ENCODE data around the gene PEX11G.

Gene PEX11G

DNA sequence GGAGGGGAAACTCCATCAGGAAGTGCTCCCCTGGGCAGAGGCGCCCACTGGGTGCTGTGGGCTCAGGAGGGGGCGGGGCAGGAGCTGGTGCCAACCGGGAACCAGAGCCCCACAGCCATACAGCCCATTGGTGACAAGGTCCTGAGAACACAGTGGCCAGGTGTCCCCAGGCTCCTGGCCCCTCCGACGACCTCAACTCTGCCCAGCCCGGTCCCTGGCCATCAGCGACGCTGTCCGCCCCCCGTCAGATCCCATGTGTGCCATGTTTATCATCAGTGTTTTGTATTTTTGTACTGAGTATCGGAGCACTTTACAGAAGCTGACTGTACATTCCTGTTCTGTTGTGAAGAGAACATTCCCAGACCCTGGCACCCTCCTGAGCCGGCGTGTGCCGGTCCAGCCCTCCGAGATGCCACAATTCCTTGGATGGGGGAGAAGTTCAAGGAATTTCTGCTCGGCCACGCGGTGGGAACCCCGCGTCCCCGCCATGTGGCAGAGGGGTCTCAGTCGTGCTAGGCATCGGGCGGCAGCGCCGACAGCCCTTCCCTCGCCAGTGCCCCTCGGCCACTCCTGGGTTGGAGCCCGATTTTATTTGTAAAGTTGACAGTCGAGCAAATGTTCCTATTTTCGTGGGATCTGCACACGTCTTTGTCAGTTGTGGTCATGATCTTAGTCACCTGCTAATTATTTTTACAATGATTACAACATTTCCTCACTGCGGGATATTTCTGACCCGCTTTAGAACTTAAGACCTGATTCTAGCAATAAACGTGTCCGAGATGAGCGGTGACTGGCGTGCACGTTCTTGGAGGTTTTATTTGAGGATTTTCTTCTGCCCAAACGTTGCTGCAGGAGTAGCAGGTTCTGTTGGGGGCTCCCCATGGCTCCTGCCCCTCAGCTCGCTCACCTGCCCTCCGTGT is 16.9 kb downstream of the PEX11G start:
- no peaks in the 10 kb centered on the region for H3K9me3 ChIP-seq (ENCODE audit: control insufficient read depth, insufficient read depth, low read length)
- no peaks in the 10 kb centered on the region for H3K79me2 ChIP-seq (ENCODE audit: control insufficient read depth, low read length)
- no peaks in the 10 kb centered on the region for H3K9me2 ChIP-seq (replicated peaks; ENCODE audit: control insufficient read depth, low read length)
- no peak for TF ChIP-seq EZH2phosphoT487 (IDR thresholded peaks at IDR 0.05; ENCODE audit: borderline replicate concordance, low read length)
- no peak for TF ChIP-seq CTCF (IDR thresholded peaks at IDR 0.05; ENCODE audit: low read depth, low read length, poor library complexity, severe bottlenecking)
- H4K20me1 ChIP-seq (ENCODE audit: control insufficient read depth, insufficient read depth, low read depth, low read length) = no peaks in the 10 kb centered on the region; the same call in 1 of the 2 replicates
- peak overlapping the region; percentile 48 for H3K4me2 ChIP-seq (ENCODE audit: low read length)
- no peaks in the 10 kb centered on the region for H3K27me3 ChIP-seq (ENCODE audit: control insufficient read depth, low read length)
- peak overlapping the region; percentile 78 for H3K27ac ChIP-seq (ENCODE audit: low read depth, low read length)
- H3K36me3 ChIP-seq (ENCODE audit: control insufficient read depth, low read length) = peaks cover 52% of the 10 kb centered on the region
- peak overlapping the region; percentile 25 for H3K4me3 ChIP-seq (ENCODE audit: low read length)
- peaks cover 33% of the 10 kb centered on the region for H3K4me1 ChIP-seq (ENCODE audit: control insufficient read depth, low read length)
- H3F3A ChIP-seq (ENCODE audit: control insufficient read depth, insufficient read depth) = peaks cover 16% of the 10 kb centered on the region

DNA sequence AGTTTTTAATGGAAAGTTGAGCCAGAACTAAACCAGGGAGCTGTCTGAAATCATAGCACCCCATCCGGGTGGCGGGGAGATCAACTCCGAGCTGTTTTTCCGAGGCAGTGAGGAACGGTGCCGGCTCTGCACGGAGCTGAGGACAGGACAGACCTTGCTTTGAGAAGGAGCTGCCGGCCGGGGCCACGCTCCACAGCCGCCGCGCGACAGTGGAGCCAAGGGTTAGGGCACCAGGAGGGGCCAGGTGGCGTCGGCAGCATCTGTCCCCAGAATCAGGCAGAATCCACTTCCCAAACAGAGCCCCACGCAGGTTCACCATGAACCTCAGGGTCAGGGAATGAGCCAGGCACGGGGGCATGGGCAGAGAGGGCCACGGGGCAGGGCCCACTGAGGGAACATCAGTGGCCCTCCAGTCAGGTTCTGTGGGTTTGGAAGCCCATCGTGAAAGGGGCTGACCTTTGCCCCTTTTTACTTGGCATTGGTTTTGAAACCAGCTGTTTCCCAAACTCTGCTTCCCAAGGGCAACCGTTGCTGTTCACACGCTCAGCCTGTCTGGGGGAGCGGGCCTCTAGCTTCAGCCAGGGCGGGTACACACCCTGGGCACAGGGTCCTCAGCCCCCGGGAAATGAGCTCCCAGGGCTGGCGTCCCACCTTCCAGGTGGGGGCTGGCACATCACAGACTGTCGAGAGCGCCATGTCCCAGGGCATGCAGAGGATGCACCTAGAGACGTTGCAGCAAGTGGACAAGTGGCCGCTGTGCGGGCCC is 18.1 kb downstream of the PEX11G start:
- H3K27ac ChIP-seq (ENCODE audit: low read depth, low read length) = no peak overlapping the region
- TF ChIP-seq CTCF (IDR thresholded peaks at IDR 0.05; ENCODE audit: low read depth, low read length, poor library complexity, severe bottlenecking) = no peak
- no peak for TF ChIP-seq EZH2phosphoT487 (IDR thresholded peaks at IDR 0.05; ENCODE audit: borderline replicate concordance, low read length)
- H3K4me3 ChIP-seq (ENCODE audit: low read length) = no peak overlapping the region
- H3K4me1 ChIP-seq (ENCODE audit: control insufficient read depth, low read length) = peaks cover 33% of the 10 kb centered on the region
- no peak overlapping the region for H3K4me2 ChIP-seq (ENCODE audit: low read length)
- H4K20me1 ChIP-seq (ENCODE audit: control insufficient read depth, insufficient read depth, low read depth, low read length) = no peaks in the 10 kb centered on the region; the same call in 1 of the 2 replicates
- H3F3A ChIP-seq (ENCODE audit: control insufficient read depth, insufficient read depth) = peaks cover 16% of the 10 kb centered on the region
- peaks cover 56% of the 10 kb centered on the region for H3K36me3 ChIP-seq (ENCODE audit: control insufficient read depth, low read length)
- no peaks in the 10 kb centered on the region for H3K79me2 ChIP-seq (ENCODE audit: control insufficient read depth, low read length)
- no peaks in the 10 kb centered on the region for H3K9me3 ChIP-seq (ENCODE audit: control insufficient read depth, insufficient read depth, low read length)
- no peaks in the 10 kb centered on the region for H3K27me3 ChIP-seq (ENCODE audit: control insufficient read depth, low read length)
- no peaks in the 10 kb centered on the region for H3K9me2 ChIP-seq (replicated peaks; ENCODE audit: control insufficient read depth, low read length)

DNA sequence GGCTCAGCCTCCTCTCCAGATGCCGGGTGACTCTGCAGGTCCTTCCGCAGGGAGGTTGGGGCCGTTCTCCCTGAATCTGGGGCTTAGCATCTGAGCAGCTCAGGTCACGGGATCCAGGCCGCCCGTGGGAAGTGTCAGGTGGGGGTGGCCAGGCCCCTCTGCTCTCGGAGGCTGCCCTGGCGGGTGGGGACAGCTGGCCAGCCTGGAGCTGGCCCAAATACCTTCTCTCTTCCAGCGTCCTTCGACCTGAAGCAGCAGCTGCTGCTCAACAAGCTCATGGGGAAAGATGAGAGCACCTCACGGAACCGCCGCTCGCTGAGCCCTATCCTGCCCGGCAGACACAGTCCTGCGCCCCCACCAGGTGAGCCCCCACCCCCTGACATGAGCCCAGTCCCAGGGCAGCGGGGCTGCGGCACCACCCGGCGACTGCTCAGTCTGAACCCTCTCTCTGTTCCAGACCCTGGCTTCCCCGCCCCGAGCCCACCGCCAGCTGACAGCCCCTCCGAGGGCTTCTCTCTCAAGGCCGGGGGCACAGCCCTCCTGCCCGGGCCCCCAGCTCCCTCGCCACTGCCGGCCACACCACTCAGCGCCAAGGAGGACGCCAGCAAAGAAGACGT is 19.1 kb downstream of the PEX11G start:
- Histone ChIP-seq H3K4me3 (ENCODE audit: low read length) (no peak overlapping the region), H3K27ac (ENCODE audit: low read depth, low read length) (no peak overlapping the region), H3K27me3 (ENCODE audit: control insufficient read depth, low read length) (no peaks in the 10 kb centered on the region), H4K20me1 (ENCODE audit: control insufficient read depth, insufficient read depth, low read depth, low read length) (no peaks in the 10 kb centered on the region), H3F3A (ENCODE audit: control insufficient read depth, insufficient read depth) (peaks cover 12% of the 10 kb centered on the region), H3K4me1 (ENCODE audit: control insufficient read depth, low read length) (peaks cover 33% of the 10 kb centered on the region), H3K36me3 (ENCODE audit: control insufficient read depth, low read length) (peaks cover 65% of the 10 kb centered on the region), H3K9me3 (ENCODE audit: control insufficient read depth, insufficient read depth, low read length) (no peaks in the 10 kb centered on the region), H3K4me2 (ENCODE audit: low read length) (no peak overlapping the region), H3K79me2 (ENCODE audit: control insufficient read depth, low read length) (no peaks in the 10 kb centered on the region), H3K9me2 (replicated peaks; ENCODE audit: control insufficient read depth, low read length) (no peaks in the 10 kb centered on the region)
- TF ChIP-seq EZH2phosphoT487 (IDR thresholded peaks at IDR 0.05; ENCODE audit: borderline replicate concordance, low read length) (no peak), CTCF (IDR thresholded peaks at IDR 0.05; ENCODE audit: low read depth, low read length, poor library complexity, severe bottlenecking) (no peak)
